GM23338 (cell line): ENCODE results near the gene ERC2. TPM values are rescaled to one million over a fixed set of nuclear protein-coding genes. Genes with fewer than 3 reads are reported as not detected.

Experiments
- ATAC-seq: fragments of 200-7000 bp; cut with Tn5 transposase; 3 replicates; pipeline ENCODE4 v1.9.1; 2020
- DNase-seq: peaks from one replicate; pipeline ENCODE4 v3.0.0-alpha.2; 2015; ENCODE audit warnings: low spot score
- H2AFZ ChIP-seq: fragments of 200-600 bp; sonication (generic); 2 replicates; pipeline ENCODE4 v1.8.0; 2016; ENCODE audit warnings: antibody characterized with exemption, mild to moderate bottlenecking, moderate library complexity
- H3F3A ChIP-seq: fragments of 200-600 bp; sonication (generic); replicated peaks from 2 replicates; pipeline ENCODE4 v1.8.0; 2017; ENCODE audit warnings: antibody characterized with exemption, mixed run types, low read depth
- H3K27ac ChIP-seq: fragments of 200-600 bp; sonication (generic); 2 replicates; pipeline ENCODE4 v1.6.1; 2016; ENCODE audit warnings: low read depth
- H3K27me3 ChIP-seq: fragments of 200-600 bp; sonication (generic); 2 replicates; pipeline ENCODE4 v1.8.0; 2016; ENCODE audit warnings: mild to moderate bottlenecking, mixed run types, moderate library complexity; ENCODE audit not compliant: insufficient read depth
- H3K36me3 ChIP-seq: fragments of 200-600 bp; sonication (generic); 2 replicates; pipeline ENCODE4 v1.8.0; 2016; ENCODE audit warnings: mild to moderate bottlenecking; ENCODE audit not compliant: insufficient read depth
- H3K4me1 ChIP-seq: fragments of 200-600 bp; sonication (generic); 2 replicates; pipeline ENCODE4 v1.8.0; 2016; ENCODE audit warnings: mild to moderate bottlenecking, moderate library complexity; ENCODE audit not compliant: insufficient read depth
- H3K4me2 ChIP-seq: fragments of 200-600 bp; sonication (generic); 2 replicates; pipeline ENCODE4 v1.7.1; 2017; ENCODE audit warnings: mixed run types
- H3K4me3 ChIP-seq: fragments of 200-600 bp; sonication (generic); 2 replicates; pipeline ENCODE4 v1.6.1; 2016; ENCODE audit warnings: mixed run types
- H3K79me2 ChIP-seq: fragments of 200-600 bp; sonication (generic); replicated peaks from 2 replicates; pipeline ENCODE4 v1.8.0; 2017; ENCODE audit warnings: mild to moderate bottlenecking; ENCODE audit not compliant: insufficient read depth
- H3K9me2 ChIP-seq: fragments of 200-600 bp; sonication (generic); 2 replicates; pipeline ENCODE4 v1.8.0; 2017; ENCODE audit not compliant: insufficient read depth
- H4K20me1 ChIP-seq: fragments of 200-600 bp; sonication (generic); replicated peaks from 2 replicates; pipeline ENCODE4 v1.8.0; 2017; ENCODE audit warnings: mild to moderate bottlenecking; ENCODE audit not compliant: insufficient read depth
- H3K27ac Mint-ChIP-seq: 2 replicates; pipeline ENCODE4 v1.8.0; 2020; ENCODE audit warnings: inconsistent platforms, mild to moderate bottlenecking, moderate library complexity, mixed read lengths
- H3K27me3 Mint-ChIP-seq: 3 replicates; pipeline ENCODE4 v1.8.0; 2022; ENCODE audit warnings: low read depth, mild to moderate bottlenecking, moderate library complexity, mixed read lengths, inconsistent platforms; ENCODE audit not compliant: insufficient read depth, poor library complexity
- H3K36me3 Mint-ChIP-seq: 3 replicates; pipeline ENCODE4 v1.8.0; 2021; ENCODE audit warnings: low read depth, mild to moderate bottlenecking, inconsistent platforms, moderate library complexity, mixed read lengths
- H3K4me1 Mint-ChIP-seq: 3 replicates; pipeline ENCODE4 v1.8.0; 2020; ENCODE audit warnings: mild to moderate bottlenecking, inconsistent platforms, mixed read lengths
- H3K4me3 Mint-ChIP-seq: 3 replicates; pipeline ENCODE4 v1.8.0; 2021; ENCODE audit warnings: moderate library complexity, mild to moderate bottlenecking, inconsistent platforms, mixed read lengths
- H3K9me3 Mint-ChIP-seq: 3 replicates; pipeline ENCODE4 v1.8.0; 2020; ENCODE audit warnings: moderate library complexity, mild to moderate bottlenecking, inconsistent platforms, mixed read lengths
- CREB1 ChIP-seq: fragments of 250-450 bp; sonication (Bioruptor Pico); IDR thresholded peaks from 2 replicates; pipeline ENCODE4 v1.5.0; 2020; ENCODE audit warnings: low read depth, mild to moderate bottlenecking, moderate library complexity
- CTCF ChIP-seq, 2 experiments: fragments of 200-600 bp in 1 of 2; sonication (generic) in 1 of 2; conservative IDR thresholded peaks; 2 replicates each; pipeline versions ENCODE4 v1.5.1 to v1.6.1; 2016 to 2017; ENCODE audit warnings: antibody characterized with exemption in 2 of 2, low read depth in 2 of 2, mild to moderate bottlenecking in 2 of 2, moderate library complexity in 1 of 2
- ETS1 ChIP-seq: IDR thresholded peaks from 2 replicates; pipeline ENCODE4 v1.6.1; 2016; ENCODE audit warnings: antibody characterized with exemption
- EZH2 ChIP-seq: fragments of 200-600 bp; sonication (generic); IDR thresholded peaks from one replicate; pipeline ENCODE4 v1.8.0; 2017; ENCODE audit warnings: antibody characterized with exemption, mild to moderate bottlenecking, low read depth; ENCODE audit not compliant: unreplicated experiment
- EZH2phosphoT487 ChIP-seq: fragments of 200-600 bp; sonication (generic); IDR thresholded peaks from one replicate; pipeline ENCODE4 v1.8.1; 2018; ENCODE audit warnings: antibody characterized with exemption; ENCODE audit not compliant: unreplicated experiment
- JUNB ChIP-seq: IDR thresholded peaks from one replicate; pipeline ENCODE4 v1.6.1; 2016; ENCODE audit warnings: antibody characterized with exemption; ENCODE audit not compliant: unreplicated experiment
- NANOG ChIP-seq: IDR thresholded peaks from 2 replicates; pipeline ENCODE4 v1.6.1; 2016; ENCODE audit warnings: antibody characterized with exemption, borderline replicate concordance
- POLR2AphosphoS5 ChIP-seq: IDR thresholded peaks from 2 replicates; pipeline ENCODE4 v1.6.1; 2016; ENCODE audit warnings: antibody characterized with exemption, low read depth
- REST ChIP-seq: IDR thresholded peaks from one replicate; pipeline ENCODE4 v1.6.1; 2018; ENCODE audit warnings: antibody characterized with exemption; ENCODE audit not compliant: unreplicated experiment
- STAT1 ChIP-seq: IDR thresholded peaks from one replicate; pipeline ENCODE4 v1.6.1; 2016; ENCODE audit warnings: antibody characterized with exemption; ENCODE audit not compliant: unreplicated experiment
- ZNF114 ChIP-seq: fragments of 250-450 bp; sonication (Bioruptor Pico); IDR thresholded peaks from 2 replicates; pipeline ENCODE4 v1.5.0; 2020; ENCODE audit warnings: mild to moderate bottlenecking, moderate library complexity
- ZNF331 ChIP-seq: fragments of 250-450 bp; sonication (Bioruptor Pico); IDR thresholded peaks from 2 replicates; pipeline ENCODE4 v1.5.0; 2020; ENCODE audit warnings: low read depth, mild to moderate bottlenecking, moderate library complexity
- ZNF462 ChIP-seq: fragments of 250-450 bp; sonication (Bioruptor Pico); IDR thresholded peaks from 2 replicates; pipeline ENCODE4 v1.5.0; 2020; ENCODE audit warnings: mild to moderate bottlenecking, moderate library complexity
- polyA plus RNA-seq: library from polyadenylated mRNA; unstranded; fragments of >200 nt; fragmentation: Nextera tagmentation; extraction: Ambion mirVana; gene quantifications from 2 replicates; pipeline ENCODE4 v1.2.1, GENCODE V29; 2016
- total RNA-seq: library from RNA; depleted of rRNA; stranded (reverse); fragments of >200 nt; shearing (Covaris generic); gene quantifications from 2 replicates; pipeline ENCODE4 v1.2.3, GENCODE V29; 2014

Gene ERC2
- total and polyA plus RNA-seq, 2 experiments from 2014 or later: 11.8 to 13.7 TPM

GRCh38 chr3:55608301-55608937, 859.8 kb downstream of the ERC2 start:
- no peak for ATAC-seq
- Histone ChIP-seq H4K20me1 (no peaks in the 10 kb centered on the region), H2AFZ (no peak overlapping the region), H3K36me3 (no peaks in the 10 kb centered on the region), H3K4me1 (peaks cover 7% of the 10 kb centered on the region; the same call in 1 of the 2 replicates), H3K4me2 (no peak overlapping the region), H3K79me2 (no peaks in the 10 kb centered on the region), H3K9me2 (peaks cover 8% of the 10 kb centered on the region; the same call in 1 of the 2 replicates), H3K4me3 (no peak overlapping the region), H3K27me3 (no peaks in the 10 kb centered on the region), H3F3A (no peaks in the 10 kb centered on the region), H3K27ac (no peak overlapping the region)
- Mint-ChIP-seq H3K27me3 (peaks cover 1% of the 10 kb centered on the region), H3K9me3 (no peaks in the 10 kb centered on the region), H3K27ac (no peak overlapping the region), H3K4me3 (no peak overlapping the region), H3K4me1 (peaks cover 16% of the 10 kb centered on the region), H3K36me3 (no peaks in the 10 kb centered on the region)
- TF ChIP-seq REST: no peak
- TF ChIP-seq ZNF331 (CRISPR knock-in tag): no peak
- TF ChIP-seq EZH2phosphoT487: no peak
- TF ChIP-seq NANOG: no peak
- TF ChIP-seq CREB1 (CRISPR knock-in tag): no peak
- no peak for TF ChIP-seq STAT1
- no peak for TF ChIP-seq JUNB
- no peak for TF ChIP-seq ETS1
- no peak for TF ChIP-seq ZNF114 (CRISPR knock-in tag)
- no peak for TF ChIP-seq ZNF462 (CRISPR knock-in tag)
- no peak for TF ChIP-seq EZH2
- no peak for TF ChIP-seq POLR2AphosphoS5
- no peak for TF ChIP-seq CTCF (conservative IDR thresholded peaks at IDR 0.05; ENCODE audit: low read depth in 2 of 2)
- no peak for DNase-seq
